ENCODE measurements around the gene RPA1. TPM values are rescaled to one million over a fixed set of nuclear protein-coding genes. Genes with fewer than 3 reads are reported as not detected.

RPA1 gene
- total RNA-seq, 2 experiments from 2014 or later, result 38.6 to 38.7 TPM

DNA sequence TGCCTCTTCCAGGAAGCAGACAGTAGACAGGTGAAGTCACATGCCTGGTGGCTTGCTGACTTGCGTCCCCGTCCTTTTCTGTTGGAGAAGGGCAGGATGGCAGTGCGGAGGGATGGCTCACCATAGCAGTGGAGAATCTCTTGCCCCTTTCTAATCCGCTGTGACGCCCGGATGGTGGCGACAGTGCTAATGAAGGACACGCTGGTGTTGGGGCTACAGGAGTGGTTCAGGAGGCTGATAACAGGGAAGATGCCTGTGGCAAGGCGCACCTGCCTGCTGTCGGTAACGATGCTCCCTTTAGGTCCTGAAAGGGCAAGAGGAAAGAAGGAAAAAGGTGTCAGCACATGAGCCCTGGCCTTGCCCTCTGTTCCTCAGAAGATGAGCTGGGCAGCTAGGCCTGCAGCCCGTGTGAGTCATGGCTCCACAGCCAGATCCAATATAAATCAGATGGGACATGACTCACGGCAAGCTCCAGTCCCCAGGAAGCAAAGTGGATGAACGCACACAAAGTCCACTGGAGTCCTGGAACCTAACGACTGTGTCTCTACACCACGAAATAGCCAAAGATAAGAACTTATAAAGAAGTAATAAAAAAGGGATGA, 42.4 kb upstream of the RPA1 start:
- Mint-ChIP-seq H3K4me3 (no peak overlapping the region), H3K27ac (no peak overlapping the region), H3K4me1 (ENCODE audit: low read depth) (peaks cover 10% of the 10 kb centered on the region), H3K36me3 (ENCODE audit: low read depth) (peaks cover 55% of the 10 kb centered on the region), H3K27me3 (no peaks in the 10 kb centered on the region), H3K9me3 (no peaks in the 10 kb centered on the region)
- Histone ChIP-seq H3K36me3 (ENCODE audit: insufficient read depth, low read length) (peaks cover 42% of the 10 kb centered on the region), H3K27me3 (ENCODE audit: control insufficient read depth in 1 of 2, insufficient read depth in 2 of 2, low read length in 2 of 2) (no peaks in the 10 kb centered on the region), H3K4me1 (ENCODE audit: insufficient read depth, low read length) (peaks cover 10% of the 10 kb centered on the region), H3K27ac (ENCODE audit: low read depth in 1 of 2, low read length in 2 of 2) (no peak overlapping the region), H3K9me3 (ENCODE audit: control insufficient read depth in 1 of 2, insufficient read depth in 1 of 2, low read length in 2 of 2) (no peaks in the 10 kb centered on the region), H3K4me3 (ENCODE audit: low read length) (no peak overlapping the region)
- ChIA-PET CTCF (no interaction called here), POLR2A (interaction anchor here (1.2 kb wide), 1 partner anchor 71 kb away, joined by 3 read pairs; no protein-coding TSS in a partner anchor)
- DNase-seq (no peak), ATAC-seq (ENCODE audit: poor library complexity) (no peak)
- no peak for TF ChIP-seq CTCF (IDR thresholded peaks at IDR 0.05)
- intact Hi-C loops (cut with DNase I, micrococcal nuclease), result no loop called here

DNA sequence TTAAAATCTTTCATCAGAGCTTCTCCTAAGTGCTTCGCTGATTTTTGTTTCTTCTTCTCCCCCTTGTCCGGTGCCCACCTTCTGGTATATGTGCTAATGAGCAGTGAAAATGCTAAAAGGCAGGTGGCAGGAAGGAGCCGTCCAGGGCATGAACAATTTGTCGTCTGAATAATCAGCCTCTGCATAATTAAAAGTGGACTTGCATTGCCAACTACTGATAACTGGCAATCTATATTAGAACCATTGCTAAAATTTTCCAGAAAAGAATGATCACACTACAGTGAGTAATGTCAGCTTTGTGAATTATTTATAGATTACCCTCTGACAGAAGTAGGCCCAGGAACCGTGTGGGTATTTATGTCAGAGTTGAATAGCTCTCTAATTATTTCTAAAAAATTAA, 39.9 kb upstream of the RPA1 start:
- H3K9me3 ChIP-seq (ENCODE audit: control insufficient read depth in 1 of 2, insufficient read depth in 1 of 2, low read length in 2 of 2), result no peaks in the 10 kb centered on the region
- peaks cover 3% of the 10 kb centered on the region for H3K4me1 Mint-ChIP-seq (ENCODE audit: low read depth)
- POLR2A ChIA-PET, result no interaction called here

DNA sequence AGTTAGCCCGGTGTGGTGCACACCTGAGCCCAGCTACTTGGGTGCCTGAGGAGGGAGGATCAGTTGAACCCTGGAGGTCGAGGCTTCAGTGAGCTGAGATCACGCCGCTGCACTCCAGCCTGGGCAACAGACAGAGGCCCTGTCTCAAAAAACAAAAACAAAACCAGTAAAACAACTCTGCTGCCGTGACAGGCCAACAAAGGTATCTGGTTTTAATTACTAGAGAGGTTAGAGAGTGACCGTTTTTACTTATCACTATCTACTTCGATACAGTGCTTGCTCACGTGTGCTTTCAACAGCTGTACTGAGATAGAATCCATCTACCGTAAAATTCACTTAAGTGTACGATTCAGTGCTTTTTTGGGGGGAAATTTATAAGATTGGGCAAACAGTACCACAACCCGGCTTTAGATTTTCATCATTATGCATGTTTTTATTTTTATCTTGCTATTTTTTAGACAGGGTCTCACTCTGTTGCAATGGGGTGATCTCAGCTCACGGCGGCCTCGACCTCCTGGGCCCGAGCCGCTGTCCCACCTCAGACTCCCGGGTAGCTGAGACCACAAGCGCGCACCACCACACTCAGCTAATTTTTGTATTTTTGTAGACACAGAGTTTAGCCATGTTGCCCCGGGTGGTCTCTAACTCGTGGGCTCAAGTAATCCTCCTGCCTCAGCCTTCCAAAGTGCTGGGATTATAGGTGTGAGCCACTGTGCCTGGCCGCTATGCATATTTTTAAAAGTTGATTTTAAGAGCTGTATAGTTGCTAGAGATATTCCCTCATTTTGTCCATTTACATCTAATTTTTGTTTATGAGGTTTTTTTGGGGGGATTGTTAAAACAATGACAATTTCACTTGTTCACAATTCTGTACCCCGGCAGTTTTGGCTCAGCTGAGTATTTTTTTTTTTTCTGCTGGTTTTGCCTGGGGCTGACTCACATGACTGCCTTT, 37.0 kb upstream of the RPA1 start:
- CTCF ChIA-PET, result no interaction called here
- POLR2A ChIA-PET, result interaction anchor here (0.9 kb wide), 1 partner anchor 13 kb away, joined by 3 read pairs; no protein-coding TSS in a partner anchor
- Mint-ChIP-seq H3K27me3 (no peaks in the 10 kb centered on the region), H3K9me3 (no peaks in the 10 kb centered on the region), H3K36me3 (ENCODE audit: low read depth) (peaks cover 26% of the 10 kb centered on the region), H3K27ac (no peak overlapping the region), H3K4me1 (ENCODE audit: low read depth) (peaks cover 13% of the 10 kb centered on the region), H3K4me3 (no peak overlapping the region)
- DNase-seq (no peak), ATAC-seq (ENCODE audit: poor library complexity) (no peak)
- Histone ChIP-seq H3K4me1 (ENCODE audit: insufficient read depth, low read length) (peaks cover 3% of the 10 kb centered on the region), H3K27ac (ENCODE audit: low read depth in 1 of 2, low read length in 2 of 2) (no peak overlapping the region), H3K36me3 (ENCODE audit: insufficient read depth, low read length) (peaks cover 18% of the 10 kb centered on the region), H3K9me3 (ENCODE audit: control insufficient read depth in 1 of 2, insufficient read depth in 1 of 2, low read length in 2 of 2) (no peaks in the 10 kb centered on the region), H3K27me3 (ENCODE audit: control insufficient read depth in 1 of 2, insufficient read depth in 2 of 2, low read length in 2 of 2) (no peaks in the 10 kb centered on the region), H3K4me3 (ENCODE audit: low read length) (no peak overlapping the region)
- no peak for TF ChIP-seq CTCF (IDR thresholded peaks at IDR 0.05)
- intact Hi-C loops (cut with DNase I, micrococcal nuclease), result no loop called here

More for the DNA sequence above, 39.9 kb upstream of the RPA1 start:
- no peak for TF ChIP-seq CTCF (IDR thresholded peaks at IDR 0.05)
- no peak overlapping the region for H3K4me3 Mint-ChIP-seq
- H3K27ac Mint-ChIP-seq, result no peak overlapping the region
- intact Hi-C loops (cut with DNase I, micrococcal nuclease), result no loop called here
- H3K36me3 Mint-ChIP-seq (ENCODE audit: low read depth), result peaks cover 35% of the 10 kb centered on the region
- Histone ChIP-seq H3K27ac (ENCODE audit: low read depth in 1 of 2, low read length in 2 of 2) (no peak overlapping the region), H3K4me3 (ENCODE audit: low read length) (no peak overlapping the region), H3K27me3 (ENCODE audit: control insufficient read depth in 1 of 2, insufficient read depth in 2 of 2, low read length in 2 of 2) (no peaks in the 10 kb centered on the region), H3K36me3 (ENCODE audit: insufficient read depth, low read length) (peaks cover 33% of the 10 kb centered on the region), H3K4me1 (ENCODE audit: insufficient read depth, low read length) (no peaks in the 10 kb centered on the region)
- H3K9me3 Mint-ChIP-seq, result no peaks in the 10 kb centered on the region
- H3K27me3 Mint-ChIP-seq, result no peaks in the 10 kb centered on the region
- DNase-seq (no peak), ATAC-seq (ENCODE audit: poor library complexity) (no peak)
- CTCF ChIA-PET, result no interaction called here

Measured in CD4-positive, alpha-beta T cell (primary cell).